A549 treated with AZD9567 at 1 μM for 4 hours (cell line): ENCODE measurements around the gene TGM6. TPM values are rescaled to one million over a fixed set of nuclear protein-coding genes. Genes with fewer than 3 reads are reported as not detected.

Source experiments
- total RNA-seq: library from RNA; stranded (reverse); fragments of 200-300 nt; extraction: Qiagen RNA extraction; gene quantifications from 5 replicates; pipeline ENCODE4 v1.2.3, GENCODE V29; 2022; ENCODE audit not compliant: insufficient read depth

TGM6 gene
- total RNA-seq = not detected in 5 replicates

DNA sequence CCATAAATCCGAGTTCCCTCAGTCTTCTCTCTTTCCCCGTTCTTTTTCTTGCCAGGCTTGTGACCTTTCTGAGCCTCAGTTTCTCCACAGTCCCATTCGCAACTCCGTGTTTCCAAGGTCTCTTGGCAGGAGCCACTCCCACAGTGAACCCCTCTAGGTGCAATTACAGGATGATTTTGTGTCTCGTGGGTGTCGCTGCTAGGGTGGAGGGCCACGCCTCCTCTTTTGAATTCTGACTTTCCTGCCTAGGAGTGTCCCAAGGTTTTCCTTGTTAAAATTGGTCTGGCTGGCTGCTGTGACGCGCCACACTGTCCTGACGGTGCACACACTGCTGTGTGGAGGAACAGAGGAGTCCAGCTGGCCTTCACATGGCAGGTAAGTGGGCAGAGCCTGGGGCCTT is at the start of gene TGM6:
TSS of gene TGM6 (plus strand) at position 301 of the 400 bp plus-strand sequence. CDS start at position 369, 68 bp downstream.

DNA sequence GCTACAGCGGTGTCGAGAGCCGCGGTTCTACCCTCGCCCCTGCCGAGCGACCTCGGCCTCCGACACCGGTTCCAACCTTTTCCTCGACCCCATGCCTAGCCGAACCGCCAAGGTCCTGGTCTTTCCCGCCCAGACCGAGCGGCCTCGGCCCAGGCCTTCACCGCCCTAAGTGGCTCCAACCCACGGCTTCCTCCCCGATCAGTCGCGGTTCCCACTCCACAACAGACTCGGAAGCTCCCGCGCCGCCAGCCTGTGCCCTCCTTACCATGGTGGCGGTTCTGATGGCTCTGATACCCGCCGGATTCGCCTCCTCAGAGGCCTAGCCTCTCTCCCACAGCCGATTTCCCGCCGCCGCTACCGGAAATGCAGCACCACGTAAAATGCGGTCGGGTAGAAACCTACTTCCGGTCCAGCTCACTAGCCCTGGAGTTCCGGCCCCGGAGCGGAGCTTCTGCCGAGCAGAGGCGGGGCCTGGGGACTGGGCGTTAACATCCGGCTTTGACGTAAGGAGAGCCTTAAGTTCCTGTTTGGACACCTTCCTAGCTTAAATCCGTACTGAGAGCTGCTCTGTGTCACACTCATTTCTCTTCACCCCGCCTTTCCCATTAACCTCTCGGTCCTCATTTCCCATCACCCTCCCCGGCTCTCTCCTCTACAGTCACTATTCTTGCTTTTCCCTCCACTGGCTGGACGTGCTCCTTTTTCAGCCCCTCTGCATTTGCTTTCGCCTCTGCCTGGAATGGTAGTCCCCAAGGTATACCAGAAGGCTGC is 89.9 kb downstream of the TGM6 start, which contains the start of gene SNRPB:
TSS of gene SNRPB (minus strand) at position 367 of the 771 bp plus-strand sequence. CDS start at position 268, 99 bp downstream.

Other genes with a start within 250 kb of the TGM6 start
- 0.06 to 0.07 TPM in 2 of 5 replicates, not detected in the others for gene TGM3, start 84.9 kb upstream of the TGM6 start, total RNA-seq
- gene SNRPB, start 89.9 kb downstream of the TGM6 start, total RNA-seq = 782 to 1,063 TPM (median 982 TPM) in 5 replicates
- 11.0 to 14.2 TPM (median 13.4 TPM) in 5 replicates for gene ZNF343, start 128.0 kb downstream of the TGM6 start, total RNA-seq
- not detected in 5 replicates for gene TMC2, start 155.7 kb downstream of the TGM6 start, total RNA-seq